ENCODE data around the gene COASY. TPM values are rescaled to one million over a fixed set of nuclear protein-coding genes. Genes with fewer than 3 reads are reported as not detected.
A peak's percentile ranks its signal among the peaks of the same experiment; 100 is the strongest.
"Not testable (repeated sequence)": the region's sequence is repeated elsewhere in the genome, so short reads cannot be mapped to it uniquely, and the experiment has no call there.

Gene COASY
- total RNA-seq, 1 donor from 2014 or later: 61.4 TPM

GRCh38 chr17:42544874-42545283 lies 17.1 kb upstream of the COASY start:
- Mint-ChIP-seq H3K27me3 (ENCODE audit: low read depth) (no peaks in the 10 kb centered on the region), H3K36me3 (peaks cover 14% of the 10 kb centered on the region)

GRCh38 chr17:42545755-42546505 lies 16.0 kb upstream of the COASY start:
- H3K4me1 Mint-ChIP-seq; H3K27ac Mint-ChIP-seq; H3K9me3 Mint-ChIP-seq; H3K36me3 Mint-ChIP-seq; DNase-seq (ENCODE audit: low spot score in 2 of 2, unreplicated experiment in 2 of 2); H3K4me3 Mint-ChIP-seq; H3K27me3 Mint-ChIP-seq (ENCODE audit: low read depth): not testable (repeated sequence)

More at GRCh38 chr17:42544874-42545283, 17.1 kb upstream of the COASY start:
- no peaks in the 10 kb centered on the region for H3K9me3 Mint-ChIP-seq
- H3K4me3 Mint-ChIP-seq: no peak overlapping the region
- TF ChIP-seq CTCF (IDR thresholded peaks at IDR 0.05; ENCODE audit: unreplicated experiment): no peak
- H3K4me1 Mint-ChIP-seq: peaks cover 4% of the 10 kb centered on the region
- H3K27ac Mint-ChIP-seq: peak overlapping the region; percentile 36
- no peak for DNase-seq (ENCODE audit: low spot score in 2 of 2, unreplicated experiment in 2 of 2)

GRCh38 chr17:42547001-42547461 lies 14.9 kb upstream of the COASY start:
- no peak for TF ChIP-seq CTCF (IDR thresholded peaks at IDR 0.05; ENCODE audit: unreplicated experiment)
- H3K4me3 Mint-ChIP-seq: no peak overlapping the region
- DNase-seq (ENCODE audit: low spot score in 2 of 2, unreplicated experiment in 2 of 2): no peak

GRCh38 chr17:42547698-42548069 lies 14.3 kb upstream of the COASY start:
- DNase-seq (ENCODE audit: low spot score in 2 of 2, unreplicated experiment in 2 of 2): no peak
- H3K4me3 Mint-ChIP-seq: peak overlapping the region; percentile 38
- H3K9me3 Mint-ChIP-seq: no peaks in the 10 kb centered on the region
- no peak for TF ChIP-seq CTCF (IDR thresholded peaks at IDR 0.05; ENCODE audit: unreplicated experiment)
- H3K27ac Mint-ChIP-seq: no peak overlapping the region
- H3K4me1 Mint-ChIP-seq: peaks cover 6% of the 10 kb centered on the region
- H3K27me3 Mint-ChIP-seq (ENCODE audit: low read depth): no peaks in the 10 kb centered on the region
- peaks cover 2% of the 10 kb centered on the region for H3K36me3 Mint-ChIP-seq

More at GRCh38 chr17:42547001-42547461, 14.9 kb upstream of the COASY start:
- Mint-ChIP-seq H3K36me3 (peaks cover 2% of the 10 kb centered on the region), H3K27me3 (ENCODE audit: low read depth) (no peaks in the 10 kb centered on the region), H3K27ac (no peak overlapping the region), H3K4me1 (peaks cover 6% of the 10 kb centered on the region), H3K9me3 (no peaks in the 10 kb centered on the region)

GRCh38 chr17:42548070-42548837 lies 13.7 kb upstream of the COASY start:
- Mint-ChIP-seq H3K9me3 (no peaks in the 10 kb centered on the region), H3K4me3 (peak overlapping the region; percentile 61), H3K27me3 (ENCODE audit: low read depth) (no peaks in the 10 kb centered on the region), H3K4me1 (peaks cover 8% of the 10 kb centered on the region), H3K36me3 (peaks cover 2% of the 10 kb centered on the region), H3K27ac (peak overlapping the region; percentile 56)
- TF ChIP-seq CTCF (IDR thresholded peaks at IDR 0.05; ENCODE audit: unreplicated experiment): peak; percentile 33
- peak; percentile 70 to 85 for DNase-seq (ENCODE audit: low spot score in 2 of 2, unreplicated experiment in 2 of 2)

Data from mesothelial cell of epicardium (in vitro differentiated cells).